ENCODE data around the gene PREB.

- TF ChIP-seq CTCF (IDR thresholded peaks at IDR 0.05) (no peak), POLR2A (IDR thresholded peaks at IDR 0.05; ENCODE audit: low read length) (no peak), MAZ (IDR thresholded peaks at IDR 0.05; ENCODE audit: borderline replicate concordance, low read depth, low read length) (no peak)
These were observed 52.3 kb downstream of the PREB start for GRCh38 chr2:27081984-27082772.
